GM21367 (cell line): ENCODE data around the gene PHLDA1.

Experiments used
- ATAC-seq: cut with Tn5 transposase; IDR thresholded peaks from one replicate; pipeline ENCODE4 v1.9.1; 2021; ENCODE audit not compliant: unreplicated experiment

Gene PHLDA1

DNA sequence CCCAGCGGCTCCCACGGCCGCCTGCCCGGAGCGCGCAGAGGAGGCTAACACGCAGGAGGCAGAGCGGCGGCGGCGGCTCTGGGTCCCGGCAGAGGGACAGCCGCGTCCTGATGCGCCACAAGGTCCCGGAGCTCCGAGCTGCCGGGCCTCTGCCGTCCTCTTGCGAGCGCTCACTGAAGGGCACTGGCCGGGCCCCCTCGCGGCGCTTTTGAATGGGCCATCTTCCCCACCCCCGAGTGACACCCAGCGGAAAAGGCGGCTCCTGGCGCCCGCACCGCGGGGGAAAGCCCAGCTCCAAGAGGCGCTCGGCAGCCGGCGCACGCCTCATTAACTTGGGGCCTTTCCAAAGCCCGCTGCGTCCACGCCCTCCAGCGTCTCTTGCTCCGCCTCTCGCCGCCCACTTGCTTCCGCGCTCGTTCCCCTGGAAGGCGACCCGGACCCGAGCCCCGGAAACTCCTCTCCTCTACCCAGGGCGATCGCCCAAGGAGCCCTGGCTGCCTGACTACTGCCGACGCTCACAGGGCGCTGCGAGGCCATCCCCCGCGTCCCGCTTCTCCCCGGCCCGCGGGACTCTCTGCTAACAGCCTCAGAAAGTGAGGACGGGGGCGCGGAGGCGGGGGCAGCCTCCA, at the start of gene PHLDA1:
Gene PHLDA1, minus strand, starts transcription at position 363 of the 629 bp plus-strand sequence.
- peak; percentile 83 for ATAC-seq

DNA sequence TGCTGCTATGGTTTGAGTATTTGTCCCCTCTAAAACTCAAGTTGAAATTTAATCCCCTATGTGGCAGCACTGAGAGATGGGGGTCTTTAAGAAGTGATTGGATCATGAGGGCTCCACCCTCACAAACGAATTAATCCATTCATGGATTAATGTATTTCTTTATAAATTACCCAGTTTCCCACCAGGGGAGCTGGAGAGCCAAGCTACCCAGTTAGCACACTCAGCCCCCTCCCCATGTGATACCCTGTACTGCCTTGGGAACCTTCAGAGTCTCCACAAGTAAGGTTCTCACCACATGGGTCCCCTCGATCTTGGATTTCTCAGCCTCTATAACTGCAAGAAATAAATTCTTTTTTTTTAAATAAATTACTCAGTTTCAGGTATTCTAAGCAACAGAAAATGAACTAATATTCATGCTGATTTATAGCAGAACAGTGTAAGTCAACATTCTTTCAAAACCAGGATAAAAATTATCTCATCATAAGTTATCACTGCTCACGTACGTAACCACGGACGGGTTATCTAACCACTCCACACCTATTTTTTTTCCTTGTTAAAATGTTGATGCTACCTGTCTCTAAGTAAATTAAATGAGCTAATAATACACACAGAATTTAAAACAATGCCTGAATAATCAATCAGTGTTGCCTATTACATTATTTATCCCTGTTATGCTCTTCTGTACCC, 49.3 kb upstream of the PHLDA1 start:
- ATAC-seq = no peak

DNA sequence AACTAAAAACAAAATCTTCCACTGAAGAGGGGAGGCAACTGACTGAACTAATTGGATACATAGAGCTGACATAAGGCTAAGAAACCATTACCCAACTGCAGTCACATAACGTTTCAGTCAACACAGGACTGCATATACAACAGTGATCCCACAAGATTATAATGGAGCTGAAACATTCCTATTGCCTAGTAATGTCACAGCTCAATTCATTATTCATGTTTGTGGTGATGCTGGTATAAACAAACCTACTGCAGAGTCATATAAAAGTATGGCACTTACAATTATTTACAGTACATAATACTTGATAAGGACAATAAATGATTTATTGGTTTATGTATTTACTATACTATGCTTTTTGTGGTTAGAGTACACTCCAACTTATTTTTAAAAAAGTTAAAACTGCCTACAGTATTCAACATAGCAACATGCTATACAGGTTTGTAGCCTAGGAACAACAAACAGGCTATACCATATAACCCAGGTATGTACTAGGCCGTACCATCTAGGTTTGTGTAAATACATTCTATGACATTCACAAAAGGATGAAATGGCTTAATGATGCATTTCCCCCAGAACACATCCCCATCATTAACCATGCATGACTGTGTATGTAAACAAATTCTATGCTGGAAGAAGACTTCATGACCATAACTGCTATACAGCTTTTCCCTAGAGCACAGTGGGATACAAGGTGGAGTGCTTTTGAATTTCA, 48.6 kb upstream of the PHLDA1 start:
- ATAC-seq = no peak

DNA sequence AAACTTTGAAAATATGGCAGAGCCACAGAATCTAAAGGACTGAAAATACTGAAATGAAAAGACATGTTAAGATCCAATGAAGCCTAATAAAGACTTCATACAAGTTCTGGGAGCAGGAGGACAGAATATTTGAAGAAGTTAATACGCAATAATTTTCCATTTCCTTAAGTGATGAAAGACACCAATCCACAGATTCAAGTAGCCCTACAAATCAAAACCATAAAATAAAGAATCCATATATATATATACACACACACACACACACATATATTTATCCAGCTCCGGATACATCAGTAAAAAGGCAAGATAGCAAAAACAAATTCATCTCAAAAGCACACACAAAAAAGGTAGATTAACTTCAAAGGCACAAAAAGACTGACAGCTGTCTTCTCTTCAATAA, 47.2 kb upstream of the PHLDA1 start:
- no peak for ATAC-seq

DNA sequence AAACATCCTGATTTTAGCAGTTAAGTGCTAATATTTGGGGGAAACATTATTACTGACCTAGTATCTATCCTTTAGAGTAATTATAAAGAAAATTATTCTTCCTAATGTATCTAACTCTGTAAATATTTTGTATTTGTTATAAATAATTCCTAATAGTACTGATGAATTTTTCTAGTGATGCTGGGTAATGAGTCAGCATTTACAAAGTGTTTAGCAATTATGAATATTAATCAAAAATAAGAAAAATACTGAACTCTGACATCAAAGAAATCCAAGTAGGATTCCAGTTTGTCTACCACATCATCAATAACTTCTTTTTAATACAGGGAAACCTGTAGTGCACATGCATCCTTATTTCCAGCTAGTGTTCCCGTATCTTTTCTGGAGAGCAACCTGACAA, 43.9 kb upstream of the PHLDA1 start:
- ATAC-seq = no peak

DNA sequence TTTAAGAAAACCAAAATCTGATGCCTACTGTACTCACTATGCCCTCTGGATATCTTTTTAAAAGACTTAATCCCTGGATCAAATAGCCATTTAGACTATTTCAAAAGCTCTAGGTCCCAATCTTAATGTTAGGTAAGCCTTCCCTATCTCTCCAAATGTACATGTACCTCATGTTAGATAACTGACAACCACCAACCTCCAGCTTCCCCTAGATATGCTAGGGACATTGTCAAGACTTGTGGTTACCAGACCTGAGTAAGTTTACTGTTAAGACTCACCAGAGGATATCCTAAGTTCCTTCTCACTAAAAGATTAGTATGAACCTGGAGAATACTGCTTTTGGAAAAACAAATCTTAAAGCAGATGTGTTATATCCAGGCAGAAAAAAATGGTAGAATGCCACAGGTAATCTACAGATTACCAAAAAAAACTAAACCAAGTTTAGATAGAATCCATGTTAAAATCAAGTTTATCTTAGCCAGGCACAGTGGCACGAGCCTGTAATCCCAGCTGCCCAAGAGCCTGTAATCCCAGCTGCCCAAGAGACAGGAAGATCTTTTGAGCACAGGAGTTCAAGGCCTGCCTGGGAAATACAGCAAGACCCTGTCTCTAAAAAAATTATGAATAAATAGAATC, 43.2 kb upstream of the PHLDA1 start:
- no peak for ATAC-seq

DNA sequence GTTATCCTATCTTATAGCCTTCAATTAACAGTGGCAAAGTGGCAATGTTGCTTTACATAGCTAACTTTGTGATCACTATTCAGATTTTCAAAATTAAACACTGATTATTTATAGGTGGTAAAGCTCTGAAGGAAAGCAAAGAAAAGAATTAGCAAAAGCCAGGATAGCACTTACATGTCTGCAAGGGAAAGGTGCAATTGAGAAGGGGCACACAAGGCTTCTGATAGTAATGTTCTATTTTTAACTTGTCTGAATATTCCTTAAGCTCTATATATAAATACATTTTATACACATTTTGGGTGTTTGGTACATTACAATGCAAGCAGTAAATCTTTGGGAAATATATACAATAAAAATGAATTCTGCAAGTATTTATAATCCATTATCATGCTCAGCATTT, 42.0 kb upstream of the PHLDA1 start:
- no peak for ATAC-seq

DNA sequence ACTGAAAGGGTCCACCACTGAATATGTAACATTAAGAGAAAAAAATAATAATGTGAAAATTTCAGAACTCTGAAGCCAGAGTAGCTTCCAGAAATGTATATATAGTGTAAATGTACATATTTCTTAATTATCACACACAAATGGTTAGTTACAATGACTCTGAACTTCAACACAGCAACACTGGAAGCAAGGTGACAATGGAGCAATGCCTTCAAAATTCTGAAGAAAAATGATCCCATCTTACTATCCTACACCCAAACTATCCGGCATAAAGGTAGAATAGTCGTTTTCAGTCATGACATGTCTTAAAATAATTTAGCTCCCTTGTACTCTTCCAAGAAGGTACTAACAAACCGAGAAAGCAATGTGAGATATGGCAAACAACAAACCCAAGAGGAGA, 41.0 kb upstream of the PHLDA1 start:
- ATAC-seq = no peak

DNA sequence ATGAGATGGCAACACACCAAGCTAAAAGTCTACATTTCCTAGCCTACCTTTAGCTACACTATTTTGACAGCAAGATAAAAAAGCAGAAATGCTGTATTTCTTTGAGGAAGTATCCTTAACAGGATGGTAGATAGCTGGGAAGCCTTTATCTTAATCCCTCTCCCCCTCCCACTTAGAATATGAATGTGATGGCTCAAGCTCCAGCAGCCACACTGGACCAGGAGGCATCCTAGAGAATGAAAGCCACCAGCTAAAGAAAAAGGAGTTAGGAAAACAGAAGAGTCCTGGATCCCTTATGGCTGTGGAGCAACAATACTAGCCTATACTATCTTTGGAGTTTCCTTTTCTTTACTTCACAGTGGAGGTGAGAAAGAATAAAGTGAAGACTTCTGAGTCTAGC, 37.8 kb upstream of the PHLDA1 start:
- ATAC-seq = no peak

DNA sequence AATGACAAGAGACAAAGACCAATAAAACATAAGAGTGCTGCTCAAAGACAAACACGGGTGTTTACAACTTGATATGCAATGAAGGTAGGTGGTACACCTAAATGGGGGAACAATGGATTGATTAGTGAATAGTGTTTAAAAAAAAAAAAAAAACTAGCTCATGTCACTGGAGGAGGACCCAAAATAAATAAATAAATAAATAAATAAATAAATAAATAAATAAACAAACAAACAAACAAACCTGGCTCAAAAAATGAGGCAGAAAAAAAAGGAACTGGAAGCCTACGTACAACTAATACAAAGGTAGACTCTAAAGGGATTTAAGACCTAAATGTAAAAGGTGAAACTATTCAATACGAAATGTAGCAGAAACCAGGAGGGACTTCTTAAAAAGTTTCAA, 34.3 kb upstream of the PHLDA1 start:
- ATAC-seq = no peak

DNA sequence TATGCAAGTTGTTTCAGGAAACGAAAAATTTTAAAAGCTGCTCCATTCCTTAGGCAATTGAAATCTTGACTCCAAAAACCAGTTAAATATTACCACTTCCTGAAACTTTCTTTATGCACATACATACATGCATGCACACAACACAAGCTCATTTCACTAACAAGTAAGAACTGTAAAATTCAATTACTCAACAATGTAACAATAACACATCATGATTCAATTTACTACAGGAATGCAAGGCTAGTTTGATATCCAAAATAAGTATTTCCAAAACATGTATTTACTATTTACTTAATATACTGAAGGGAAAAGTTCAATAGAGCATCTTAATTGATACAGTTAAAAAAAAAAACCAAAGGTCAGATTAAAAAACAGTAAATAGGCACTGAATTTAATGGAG, 33.3 kb upstream of the PHLDA1 start:
- no peak for ATAC-seq

DNA sequence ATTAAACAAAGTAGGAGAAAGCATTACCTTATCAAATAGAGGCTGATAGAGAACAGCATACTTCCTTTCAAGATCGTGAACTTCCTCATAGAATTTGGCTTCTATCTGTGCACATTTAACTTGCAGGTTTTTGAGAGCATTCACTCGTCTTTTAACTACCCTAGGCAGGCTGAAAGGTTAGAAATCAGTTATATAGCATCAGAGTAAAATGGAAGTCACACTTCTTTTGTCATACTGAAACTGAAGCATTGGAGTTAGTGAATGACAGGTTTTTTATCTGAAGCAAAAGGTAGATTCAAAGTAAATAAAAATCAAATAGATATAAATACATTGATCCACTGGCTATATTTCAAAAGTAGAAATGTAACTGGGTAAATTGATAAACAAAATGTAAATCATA, 28.5 kb upstream of the PHLDA1 start:
- no peak for ATAC-seq

DNA sequence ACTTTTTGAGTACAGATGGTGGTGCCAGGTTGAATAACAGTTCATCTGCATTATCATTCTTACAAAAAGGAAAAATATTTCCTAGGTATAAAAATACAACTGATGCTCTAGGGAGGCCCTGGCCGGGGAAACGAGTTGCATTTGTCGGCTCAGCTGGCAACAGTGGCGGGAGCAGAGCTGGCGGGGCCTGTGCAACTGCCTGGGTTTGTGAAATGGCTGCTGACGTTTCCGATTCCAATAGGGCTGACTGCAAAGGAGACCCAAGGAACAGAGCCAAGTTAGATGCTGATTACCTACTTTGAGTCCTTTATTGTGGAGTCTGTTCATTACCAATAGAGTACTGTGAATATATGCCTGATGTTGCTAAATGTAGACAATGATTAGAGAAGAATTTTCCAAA, 25.8 kb upstream of the PHLDA1 start:
- no peak for ATAC-seq

DNA sequence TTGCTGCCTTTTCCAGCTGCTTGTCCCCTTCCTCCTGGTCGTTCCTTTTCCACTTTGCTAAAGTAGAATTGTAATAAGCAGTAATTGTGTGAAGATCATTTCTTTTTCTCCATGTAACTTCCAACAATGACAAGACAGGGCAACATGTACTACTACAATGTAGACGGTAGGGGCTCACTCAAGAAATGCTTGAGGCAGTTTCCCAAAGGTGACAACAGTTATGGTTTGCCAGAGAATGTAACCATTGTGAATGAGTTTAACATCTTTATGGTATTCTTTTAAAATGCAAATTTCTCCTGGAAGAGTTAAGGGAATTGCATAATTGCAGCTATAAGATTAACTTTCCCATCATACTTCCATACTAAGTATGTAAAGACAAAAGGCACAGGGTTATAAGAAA, 23.8 kb upstream of the PHLDA1 start:
- ATAC-seq = no peak

DNA sequence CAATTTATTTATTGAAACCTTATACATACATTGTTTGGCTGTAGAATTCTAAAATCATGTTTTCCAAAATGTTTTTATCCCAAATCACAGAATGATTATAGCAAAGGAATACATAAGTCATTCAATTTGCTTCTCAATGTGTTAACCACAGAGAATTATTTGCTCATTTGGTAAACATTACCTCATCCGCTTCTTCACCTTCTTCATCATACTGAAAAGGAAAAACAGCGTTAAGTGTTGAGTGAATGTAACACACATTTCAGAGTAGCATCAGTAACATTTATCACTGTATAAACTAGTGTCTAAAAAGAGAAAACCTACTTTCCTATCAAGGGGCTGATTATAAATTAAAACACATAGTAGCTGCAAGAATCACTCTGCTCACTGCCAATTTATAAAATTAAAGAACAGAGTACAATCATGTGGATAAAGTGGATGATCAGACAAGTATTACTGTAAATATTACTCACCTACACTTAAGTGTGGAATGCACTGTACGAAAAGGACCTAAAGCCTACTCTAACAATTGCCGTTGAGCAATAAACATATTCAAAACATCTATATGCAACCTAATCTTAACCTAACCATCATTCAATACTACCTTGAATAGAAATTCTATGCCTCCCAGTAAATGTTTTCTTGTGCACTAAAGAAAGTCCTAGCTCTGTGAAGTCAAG, 18.1 kb upstream of the PHLDA1 start:
- ATAC-seq = no peak

DNA sequence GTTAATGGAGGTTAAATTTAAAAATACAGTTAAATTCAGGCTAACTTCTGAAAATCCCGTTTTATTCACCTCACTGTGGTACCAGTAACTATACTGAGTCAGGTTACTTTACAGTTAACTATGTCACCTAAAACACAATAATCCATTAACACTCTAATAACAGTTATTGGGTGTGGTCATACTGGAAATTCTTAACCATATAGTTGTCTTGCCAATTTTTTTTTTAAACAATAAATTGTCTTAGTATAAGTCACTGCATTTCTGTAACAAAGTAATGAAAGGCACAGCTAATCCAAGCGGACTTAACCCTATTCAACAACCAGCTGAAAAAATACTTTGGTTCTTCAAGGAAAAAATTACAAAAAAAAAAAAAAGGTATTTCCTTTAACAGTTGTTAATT, 16.2 kb upstream of the PHLDA1 start:
- ATAC-seq = no peak

DNA sequence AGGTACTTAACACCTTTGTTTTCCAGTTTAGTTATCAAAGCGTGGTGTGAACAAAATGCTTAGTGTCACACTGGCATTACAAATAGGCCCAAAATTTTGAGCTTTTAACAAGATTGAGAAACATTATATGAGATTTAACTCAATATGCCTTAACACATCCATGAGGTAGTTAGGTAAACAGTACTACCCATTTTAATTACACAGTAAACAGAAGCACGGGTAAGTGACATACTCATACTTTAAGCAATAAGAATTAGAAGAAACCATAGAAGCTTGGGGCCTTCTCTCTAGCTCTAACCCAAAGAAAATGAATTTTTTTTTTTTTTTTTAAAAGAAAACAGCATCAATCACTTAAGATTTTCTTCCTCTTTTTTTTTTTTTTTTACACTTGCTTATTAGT, 15.5 kb upstream of the PHLDA1 start:
- ATAC-seq = no peak

DNA sequence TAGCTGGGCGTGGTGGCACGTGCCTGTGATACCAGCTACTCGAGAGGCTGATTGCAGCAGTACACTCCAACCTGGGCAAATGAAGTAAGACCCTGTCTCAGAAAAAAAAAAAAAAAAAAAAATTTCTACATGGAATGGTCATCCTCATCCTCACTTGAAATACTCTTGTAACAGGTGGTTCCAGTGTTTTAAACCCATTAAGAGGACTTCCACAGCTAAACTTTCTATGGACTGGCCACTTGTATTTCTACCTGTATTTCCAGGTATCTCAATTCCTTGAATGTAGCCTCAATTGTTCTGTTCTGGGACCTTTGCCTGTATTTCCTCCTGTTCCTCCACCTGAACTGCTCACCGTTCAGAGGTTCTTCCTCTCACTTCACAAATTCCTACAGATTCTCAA, 11.8 kb upstream of the PHLDA1 start:
- no peak for ATAC-seq

DNA sequence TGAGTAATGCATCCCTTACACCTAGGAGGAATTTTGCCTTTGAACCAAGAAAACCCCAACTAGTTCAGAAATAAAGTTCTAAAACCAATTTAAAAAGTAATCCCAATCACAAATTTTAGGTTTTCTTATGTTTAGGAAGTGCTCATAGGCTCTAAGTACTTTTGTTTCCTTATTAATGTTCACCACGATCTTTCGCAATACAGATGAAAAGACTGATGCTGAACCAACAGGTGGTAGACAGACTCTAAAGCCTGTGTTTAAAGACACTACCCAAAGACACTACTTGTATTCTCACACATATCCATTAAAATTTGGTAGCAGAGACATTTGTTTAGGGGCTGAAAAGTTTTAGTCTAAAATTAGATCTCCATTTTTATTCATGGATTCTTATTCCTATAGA, 10.6 kb upstream of the PHLDA1 start:
- no peak for ATAC-seq

DNA sequence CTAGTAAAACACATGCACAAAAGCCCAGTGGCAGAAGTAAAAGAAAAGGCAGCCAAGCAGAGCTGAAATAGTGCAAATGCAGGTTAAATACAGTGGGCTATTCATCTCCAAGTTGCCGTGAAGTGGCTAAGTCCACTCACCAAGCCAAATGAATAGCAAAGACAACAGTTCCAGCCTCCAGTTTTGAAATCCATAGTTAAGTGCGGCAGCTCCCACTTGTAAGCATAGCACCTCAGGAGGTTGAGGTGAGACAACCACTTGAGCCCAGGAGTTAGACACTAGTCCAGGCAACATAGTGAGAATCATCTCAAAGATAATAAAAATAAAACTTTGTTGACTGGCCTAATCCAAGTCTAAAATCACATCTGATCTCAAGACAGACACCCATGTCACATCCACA, 9.8 kb upstream of the PHLDA1 start:
- ATAC-seq = no peak

DNA sequence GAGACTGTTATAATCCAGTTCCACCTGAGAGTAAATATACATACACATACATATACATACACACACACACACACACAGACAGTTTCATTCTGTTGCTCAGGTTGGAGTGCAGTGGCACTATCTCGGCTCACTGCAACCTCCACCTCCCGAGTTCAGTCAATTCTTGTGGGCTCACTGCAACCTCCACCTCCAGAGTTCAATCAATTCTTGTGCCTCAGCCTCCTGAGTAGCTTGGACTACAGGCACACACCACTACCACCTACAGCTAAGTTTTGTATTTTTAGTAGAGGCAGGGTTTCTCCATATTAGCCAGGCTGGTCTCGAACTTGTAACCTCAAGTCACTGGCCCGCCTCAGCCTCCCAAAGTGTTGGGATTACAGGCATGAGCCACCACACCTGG, 8.9 kb upstream of the PHLDA1 start:
- ATAC-seq = no peak
